Tibial nerve (tissue), 4 donors: ENCODE measurements around the gene TOX2.

Source experiments
- CTCF ChIP-seq, 5 experiments: fragments of 200-600 bp in 3 of 5; fragments of 450-650 bp in 2 of 5; sonication (generic) in 3 of 5; IDR thresholded peaks; one replicate each; pipeline ENCODE4 v1.5.1; 2016 to 2019; ENCODE audit warnings: antibody characterized with exemption in 5 of 5, mild to moderate bottlenecking in 3 of 5, moderate library complexity in 2 of 5
- EP300 ChIP-seq, 2 donors: sonication (generic); formaldehyde crosslinking; IDR thresholded peaks; one replicate each; pipeline ENCODE4 v1.6.1; 2017; ENCODE audit warnings: antibody characterized with exemption in 2 of 2, mild to moderate bottlenecking in 1 of 2
- POLR2A ChIP-seq, 2 donors: fragments of 450-650 bp; IDR thresholded peaks; one replicate each; pipeline ENCODE4 v1.6.1; 2017; ENCODE audit warnings: antibody characterized with exemption in 2 of 2, mild to moderate bottlenecking in 2 of 2, moderate library complexity in 2 of 2

DNA sequence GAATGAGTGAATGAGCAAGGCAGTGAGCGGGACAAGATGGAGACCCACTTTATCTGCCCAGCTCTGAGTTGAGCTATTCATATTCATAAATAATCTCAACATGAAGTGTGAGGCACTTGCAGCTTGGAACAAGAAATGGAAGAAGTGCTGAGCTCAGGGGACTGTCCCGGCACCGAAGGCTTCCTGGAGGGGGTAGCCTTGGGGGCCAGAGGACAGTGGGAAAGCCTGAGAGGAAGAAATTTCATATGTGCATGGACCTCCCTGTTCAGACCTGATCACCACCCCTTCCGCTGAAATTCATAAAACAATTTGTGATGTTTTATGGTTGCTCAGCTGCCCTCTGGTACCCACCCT is 103.2 kb downstream of the TOX2 start:
- TF ChIP-seq CTCF (IDR thresholded peaks at IDR 0.05): no peak
- no peak for TF ChIP-seq EP300 (IDR thresholded peaks at IDR 0.05)
- TF ChIP-seq POLR2A (IDR thresholded peaks at IDR 0.05): no peak
